ENCODE results near the gene LAMA4.

Gene LAMA4

DNA sequence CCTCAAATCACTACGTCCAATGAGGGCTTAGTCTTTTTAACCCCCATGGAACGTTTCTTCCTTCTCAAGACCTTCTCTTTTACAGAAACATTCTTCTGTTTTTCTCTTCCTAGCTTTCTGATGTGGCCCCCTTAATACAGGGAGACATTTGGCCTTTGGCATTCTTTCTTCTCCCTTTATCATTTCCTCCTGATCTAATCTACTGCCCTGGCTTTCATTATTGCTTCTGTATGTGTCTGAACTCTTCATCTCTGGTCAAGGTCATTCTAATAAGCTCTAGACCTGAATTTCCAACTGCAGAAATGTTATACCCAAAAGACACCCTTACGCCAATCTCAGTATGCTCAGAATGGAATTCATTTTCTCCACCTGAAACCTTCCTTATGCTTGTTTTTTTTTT, 18.4 kb upstream of the LAMA4 start:
- Histone ChIP-seq H3K36me3 (ENCODE audit: control insufficient read depth, insufficient read depth, low read length) (no peaks in the 10 kb centered on the region), H3K27ac (ENCODE audit: low read depth, low read length) (no peak overlapping the region), H3K9me3 (ENCODE audit: control insufficient read depth, insufficient read depth, low read length) (no peaks in the 10 kb centered on the region), H3K4me3 (ENCODE audit: low read depth, low read length) (no peak overlapping the region), H3K4me1 (ENCODE audit: control insufficient read depth, insufficient read depth, low read length) (no peaks in the 10 kb centered on the region), H3K27me3 (ENCODE audit: control insufficient read depth, insufficient read depth, low read length) (no peaks in the 10 kb centered on the region), H3K9ac (ENCODE audit: low read depth, low read length) (no peak overlapping the region)

DNA sequence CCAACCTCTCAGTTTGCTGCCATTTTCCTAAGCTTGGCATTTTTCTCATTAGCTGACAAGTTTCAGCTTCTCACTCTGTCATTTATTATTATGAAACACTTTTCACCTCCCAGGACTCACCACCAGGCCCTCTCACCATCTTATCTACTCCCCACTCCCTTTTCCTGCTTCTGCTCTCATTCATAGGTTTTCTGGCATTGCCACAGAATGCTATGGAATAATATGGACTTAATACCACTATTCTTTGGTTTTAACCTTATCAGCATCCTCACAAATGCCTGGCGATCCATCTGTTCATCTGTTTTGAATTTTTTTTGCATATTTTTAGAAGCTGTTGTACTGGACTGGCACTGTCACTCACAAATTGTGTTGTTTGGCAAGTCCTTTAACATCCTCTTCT, 16.4 kb upstream of the LAMA4 start:
- H3K27ac ChIP-seq (ENCODE audit: low read depth, low read length), result no peak overlapping the region
- H3K4me1 ChIP-seq (ENCODE audit: control insufficient read depth, insufficient read depth, low read length), result no peaks in the 10 kb centered on the region

DNA sequence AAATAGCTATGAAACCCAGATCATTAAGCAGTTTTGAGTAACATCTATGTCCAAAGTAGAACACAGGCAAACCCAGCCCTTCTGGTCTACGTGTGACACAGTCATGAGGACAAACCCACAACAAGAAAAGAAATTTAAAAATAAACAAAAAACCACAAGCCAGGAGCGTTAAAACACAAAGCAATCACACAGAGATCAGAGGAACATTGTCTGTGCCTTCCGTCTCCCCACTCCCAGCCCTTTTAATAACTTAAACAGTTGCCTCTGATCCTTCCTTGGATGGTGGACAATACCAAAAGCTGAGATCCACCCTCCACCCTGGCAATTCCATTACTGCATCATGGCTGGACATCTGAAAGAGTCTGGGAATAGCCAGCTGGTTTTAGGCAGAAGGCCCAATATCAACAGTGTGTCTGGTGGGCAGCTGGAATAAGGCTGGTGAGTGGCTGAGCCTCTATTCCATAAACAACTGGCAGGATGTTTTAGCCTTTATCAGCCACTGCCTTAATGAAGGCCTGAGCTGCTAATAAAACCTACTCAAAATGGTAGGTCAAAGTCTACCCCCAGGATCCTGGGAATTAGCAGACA, 15.7 kb upstream of the LAMA4 start:
- no peak overlapping the region for H3K4me3 ChIP-seq (ENCODE audit: low read depth, low read length)
- no peak overlapping the region for H3K9ac ChIP-seq (ENCODE audit: low read depth, low read length)
- no peaks in the 10 kb centered on the region for H3K9me3 ChIP-seq (ENCODE audit: control insufficient read depth, insufficient read depth, low read length)
- no peaks in the 10 kb centered on the region for H3K36me3 ChIP-seq (ENCODE audit: control insufficient read depth, insufficient read depth, low read length)
- no peak overlapping the region for H3K27ac ChIP-seq (ENCODE audit: low read depth, low read length)
- H3K27me3 ChIP-seq (ENCODE audit: control insufficient read depth, insufficient read depth, low read length), result no peaks in the 10 kb centered on the region
- H3K4me1 ChIP-seq (ENCODE audit: control insufficient read depth, insufficient read depth, low read length), result no peaks in the 10 kb centered on the region

More for the DNA sequence above, 16.4 kb upstream of the LAMA4 start:
- Histone ChIP-seq H3K36me3 (ENCODE audit: control insufficient read depth, insufficient read depth, low read length) (no peaks in the 10 kb centered on the region), H3K27me3 (ENCODE audit: control insufficient read depth, insufficient read depth, low read length) (no peaks in the 10 kb centered on the region), H3K9ac (ENCODE audit: low read depth, low read length) (no peak overlapping the region), H3K4me3 (ENCODE audit: low read depth, low read length) (no peak overlapping the region), H3K9me3 (ENCODE audit: control insufficient read depth, insufficient read depth, low read length) (no peaks in the 10 kb centered on the region)

DNA sequence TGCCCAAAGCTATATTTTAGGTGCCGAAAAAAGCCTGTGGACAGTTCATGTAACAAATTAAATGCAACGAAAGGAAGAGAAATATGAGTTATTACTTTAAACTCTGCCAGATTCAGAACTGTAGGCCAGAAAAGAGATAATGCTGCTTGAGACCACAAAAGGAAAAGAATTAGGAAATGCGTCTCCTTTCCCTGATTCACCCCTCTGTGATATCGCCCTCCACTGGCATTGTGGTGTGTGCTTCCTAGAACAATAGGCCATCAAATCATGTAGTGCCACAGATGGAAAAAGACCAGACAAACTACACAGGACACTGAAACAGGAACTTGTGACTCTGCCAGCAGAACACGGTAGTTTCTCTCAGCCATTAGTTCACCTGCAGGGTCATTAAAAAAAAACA, 14.7 kb upstream of the LAMA4 start:
- Histone ChIP-seq H3K9ac (ENCODE audit: low read depth, low read length) (no peak overlapping the region), H3K9me3 (ENCODE audit: control insufficient read depth, insufficient read depth, low read length) (no peaks in the 10 kb centered on the region), H3K27me3 (ENCODE audit: control insufficient read depth, insufficient read depth, low read length) (no peaks in the 10 kb centered on the region), H3K4me3 (ENCODE audit: low read depth, low read length) (no peak overlapping the region), H3K4me1 (ENCODE audit: control insufficient read depth, insufficient read depth, low read length) (no peaks in the 10 kb centered on the region), H3K27ac (ENCODE audit: low read depth, low read length) (no peak overlapping the region), H3K36me3 (ENCODE audit: control insufficient read depth, insufficient read depth, low read length) (no peaks in the 10 kb centered on the region)

DNA sequence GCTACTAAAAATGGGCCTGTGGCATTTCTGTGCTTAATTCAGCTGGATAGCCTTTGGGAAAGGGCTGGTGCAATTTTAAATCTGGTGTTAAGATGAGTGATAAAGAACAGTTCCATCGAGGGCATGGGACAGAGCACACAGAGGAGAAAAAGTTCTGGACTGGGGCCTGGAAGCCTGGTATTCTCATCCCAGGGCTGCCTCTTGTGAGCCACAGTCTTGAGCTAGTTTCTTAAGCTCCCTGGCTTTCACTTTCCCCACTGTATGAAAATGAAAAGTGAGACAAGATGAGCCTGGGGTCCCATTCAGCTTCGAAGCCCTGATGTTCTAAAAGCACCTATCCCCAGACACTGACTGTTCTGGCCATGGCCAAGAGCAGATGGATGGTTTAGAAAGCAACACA, 14.3 kb upstream of the LAMA4 start:
- H3K4me3 ChIP-seq (ENCODE audit: low read depth, low read length), result no peak overlapping the region
- no peaks in the 10 kb centered on the region for H3K9me3 ChIP-seq (ENCODE audit: control insufficient read depth, insufficient read depth, low read length)
- no peak overlapping the region for H3K9ac ChIP-seq (ENCODE audit: low read depth, low read length)
- no peaks in the 10 kb centered on the region for H3K4me1 ChIP-seq (ENCODE audit: control insufficient read depth, insufficient read depth, low read length)
- H3K27me3 ChIP-seq (ENCODE audit: control insufficient read depth, insufficient read depth, low read length), result no peaks in the 10 kb centered on the region
- no peaks in the 10 kb centered on the region for H3K36me3 ChIP-seq (ENCODE audit: control insufficient read depth, insufficient read depth, low read length)
- H3K27ac ChIP-seq (ENCODE audit: low read depth, low read length), result no peak overlapping the region

DNA sequence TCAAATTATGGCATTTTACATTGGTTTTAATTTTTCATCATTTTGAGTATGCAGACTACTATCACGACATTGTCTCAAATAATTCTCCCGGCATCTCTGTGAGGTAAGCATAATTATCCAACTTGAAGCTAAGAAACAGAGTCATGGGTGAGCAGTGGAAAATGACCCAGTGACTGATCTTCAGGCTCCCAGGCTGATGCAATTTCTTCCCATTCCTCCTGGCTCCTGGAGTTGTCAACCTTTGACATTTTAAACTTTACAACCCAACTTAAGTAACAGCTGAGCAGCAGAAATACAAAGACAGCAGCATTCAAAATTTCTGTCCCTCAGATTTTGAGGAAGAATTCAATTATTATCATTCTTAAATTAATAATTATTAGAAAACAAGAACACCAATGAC, 13.7 kb upstream of the LAMA4 start:
- no peak overlapping the region for H3K27ac ChIP-seq (ENCODE audit: low read depth, low read length)
- H3K4me1 ChIP-seq (ENCODE audit: control insufficient read depth, insufficient read depth, low read length), result no peaks in the 10 kb centered on the region
- H3K4me3 ChIP-seq (ENCODE audit: low read depth, low read length), result no peak overlapping the region
- no peak overlapping the region for H3K9ac ChIP-seq (ENCODE audit: low read depth, low read length)
- no peaks in the 10 kb centered on the region for H3K36me3 ChIP-seq (ENCODE audit: control insufficient read depth, insufficient read depth, low read length)
- H3K27me3 ChIP-seq (ENCODE audit: control insufficient read depth, insufficient read depth, low read length), result no peaks in the 10 kb centered on the region
- H3K9me3 ChIP-seq (ENCODE audit: control insufficient read depth, insufficient read depth, low read length), result no peaks in the 10 kb centered on the region

DNA sequence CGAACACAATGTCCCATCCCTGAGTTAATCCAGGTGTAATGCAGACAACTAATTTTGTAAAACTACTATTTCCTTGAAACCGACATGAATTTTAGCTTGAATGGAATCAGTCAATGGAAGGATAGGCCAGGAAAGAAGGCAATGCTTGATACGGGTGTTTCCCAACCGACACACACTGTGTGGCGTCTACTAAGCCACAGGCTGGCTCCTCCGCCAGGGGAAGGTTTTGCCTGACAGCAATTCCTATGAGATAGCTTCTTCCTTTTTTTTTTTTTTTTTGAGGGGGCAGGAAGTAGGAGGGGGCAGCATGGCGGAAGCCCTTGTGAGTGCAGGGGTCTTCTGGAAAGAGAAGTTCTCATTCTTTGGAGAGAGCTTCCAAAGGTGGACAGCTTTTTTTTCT, 12.0 kb upstream of the LAMA4 start:
- Histone ChIP-seq H3K4me1 (ENCODE audit: control insufficient read depth, insufficient read depth, low read length) (no peaks in the 10 kb centered on the region), H3K27ac (ENCODE audit: low read depth, low read length) (no peak overlapping the region), H3K9ac (ENCODE audit: low read depth, low read length) (no peak overlapping the region), H3K4me3 (ENCODE audit: low read depth, low read length) (no peak overlapping the region), H3K9me3 (ENCODE audit: control insufficient read depth, insufficient read depth, low read length) (no peaks in the 10 kb centered on the region), H3K36me3 (ENCODE audit: control insufficient read depth, insufficient read depth, low read length) (no peaks in the 10 kb centered on the region), H3K27me3 (ENCODE audit: control insufficient read depth, insufficient read depth, low read length) (no peaks in the 10 kb centered on the region)

DNA sequence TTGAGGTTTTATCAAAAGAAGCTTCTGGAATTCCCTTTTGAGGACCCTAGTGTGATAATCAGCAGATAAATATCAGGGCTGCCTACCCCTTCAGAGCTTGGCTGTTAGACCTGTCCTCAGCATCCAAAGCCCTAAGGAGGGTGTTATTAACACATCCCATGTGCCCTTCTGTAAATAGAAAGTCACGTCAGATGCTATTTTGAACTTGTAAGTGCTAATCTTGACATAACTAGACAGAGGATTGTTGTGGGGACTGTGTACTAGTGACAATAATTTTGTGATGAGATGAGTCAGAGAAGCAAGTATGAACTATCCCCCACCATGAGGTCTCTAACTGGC, 4.9 kb upstream of the LAMA4 start:
- no peak overlapping the region for H3K4me3 ChIP-seq (ENCODE audit: low read depth, low read length)

DNA sequence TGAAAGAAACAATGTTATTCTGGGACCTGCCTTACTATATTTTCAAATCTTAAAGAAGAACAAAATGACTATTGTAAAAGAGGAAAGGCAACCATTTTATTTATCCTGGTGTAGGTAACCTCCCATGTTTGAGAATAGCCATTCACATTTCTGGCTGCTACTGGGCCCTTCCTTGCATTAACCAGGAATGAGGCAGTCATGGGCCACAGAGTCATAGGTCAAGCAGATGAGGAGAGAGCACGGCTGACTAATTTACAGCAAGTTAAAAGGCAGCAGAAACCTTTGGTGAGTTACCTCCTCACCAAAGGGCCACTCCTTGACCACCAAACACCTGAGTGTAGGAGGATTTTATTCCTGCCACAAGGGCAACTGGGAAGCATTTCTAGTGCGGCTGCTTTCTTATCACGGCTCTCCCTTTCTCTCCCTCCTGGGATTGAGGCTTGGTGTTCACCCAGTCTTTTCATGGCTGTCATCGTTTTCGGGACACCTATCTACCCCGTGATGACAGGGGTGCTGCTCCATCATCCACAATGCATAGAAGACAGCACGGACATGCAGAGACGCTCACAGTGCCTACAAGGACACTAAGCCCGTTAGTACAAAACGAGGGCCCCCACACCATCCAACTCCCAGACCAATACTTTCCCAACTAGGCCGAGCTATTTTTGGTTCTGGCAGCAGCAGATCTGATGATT, 4.4 kb upstream of the LAMA4 start:
- no peak overlapping the region for H3K4me3 ChIP-seq (ENCODE audit: low read depth, low read length)
- no peak overlapping the region for H3K27ac ChIP-seq (ENCODE audit: low read depth, low read length)
- peaks cover 18% of the 10 kb centered on the region for H3K27me3 ChIP-seq (ENCODE audit: control insufficient read depth, insufficient read depth, low read length)
- H3K9ac ChIP-seq (ENCODE audit: low read depth, low read length), result no peak overlapping the region
- H3K9me3 ChIP-seq (ENCODE audit: control insufficient read depth, insufficient read depth, low read length), result no peaks in the 10 kb centered on the region
- H3K4me1 ChIP-seq (ENCODE audit: control insufficient read depth, insufficient read depth, low read length), result peaks cover 10% of the 10 kb centered on the region
- no peaks in the 10 kb centered on the region for H3K36me3 ChIP-seq (ENCODE audit: control insufficient read depth, insufficient read depth, low read length)

More for the DNA sequence above, 4.9 kb upstream of the LAMA4 start:
- Histone ChIP-seq H3K27ac (ENCODE audit: low read depth, low read length) (no peak overlapping the region), H3K9ac (ENCODE audit: low read depth, low read length) (no peak overlapping the region), H3K9me3 (ENCODE audit: control insufficient read depth, insufficient read depth, low read length) (no peaks in the 10 kb centered on the region), H3K4me1 (ENCODE audit: control insufficient read depth, insufficient read depth, low read length) (peaks cover 9% of the 10 kb centered on the region), H3K36me3 (ENCODE audit: control insufficient read depth, insufficient read depth, low read length) (no peaks in the 10 kb centered on the region), H3K27me3 (ENCODE audit: control insufficient read depth, insufficient read depth, low read length) (peaks cover 13% of the 10 kb centered on the region)

DNA sequence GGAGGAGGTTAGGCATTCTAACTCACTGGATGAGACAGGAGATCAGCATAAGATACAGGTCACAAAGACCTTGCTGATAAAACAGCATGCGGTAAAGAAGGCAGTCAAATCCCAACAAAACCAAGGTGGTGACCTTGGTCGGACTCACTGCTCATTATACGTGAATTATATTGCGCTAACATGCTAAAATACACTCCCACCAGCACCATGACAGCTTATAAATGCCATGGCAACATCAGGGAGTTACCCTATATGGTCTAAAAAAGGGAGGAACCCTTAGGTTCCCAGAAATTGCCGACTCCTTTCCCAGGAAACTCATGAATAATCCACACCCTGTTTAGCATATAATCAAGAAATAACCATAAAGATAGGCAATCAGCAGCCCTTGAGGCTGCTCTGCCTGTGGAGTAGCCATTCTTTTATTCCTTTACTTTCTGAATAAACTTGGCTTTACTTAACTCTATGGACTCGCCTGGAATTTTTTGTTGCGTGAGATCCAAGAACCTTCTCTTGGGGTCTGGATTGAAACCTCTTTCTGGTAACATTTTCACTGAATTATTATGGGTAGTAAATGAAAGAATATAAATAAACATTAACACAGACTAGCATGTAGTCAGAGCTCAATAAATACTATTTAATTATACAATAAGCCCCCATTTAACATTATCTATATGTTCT, 3.0 kb upstream of the LAMA4 start:
- Histone ChIP-seq H3K9me3 (ENCODE audit: control insufficient read depth, insufficient read depth, low read length) (no peaks in the 10 kb centered on the region), H3K9ac (ENCODE audit: low read depth, low read length) (no peak overlapping the region), H3K4me3 (ENCODE audit: low read depth, low read length) (no peak overlapping the region), H3K36me3 (ENCODE audit: control insufficient read depth, insufficient read depth, low read length) (no peaks in the 10 kb centered on the region), H3K27ac (ENCODE audit: low read depth, low read length) (no peak overlapping the region), H3K27me3 (ENCODE audit: control insufficient read depth, insufficient read depth, low read length) (peaks cover 33% of the 10 kb centered on the region), H3K4me1 (ENCODE audit: control insufficient read depth, insufficient read depth, low read length) (peaks cover 15% of the 10 kb centered on the region)

DNA sequence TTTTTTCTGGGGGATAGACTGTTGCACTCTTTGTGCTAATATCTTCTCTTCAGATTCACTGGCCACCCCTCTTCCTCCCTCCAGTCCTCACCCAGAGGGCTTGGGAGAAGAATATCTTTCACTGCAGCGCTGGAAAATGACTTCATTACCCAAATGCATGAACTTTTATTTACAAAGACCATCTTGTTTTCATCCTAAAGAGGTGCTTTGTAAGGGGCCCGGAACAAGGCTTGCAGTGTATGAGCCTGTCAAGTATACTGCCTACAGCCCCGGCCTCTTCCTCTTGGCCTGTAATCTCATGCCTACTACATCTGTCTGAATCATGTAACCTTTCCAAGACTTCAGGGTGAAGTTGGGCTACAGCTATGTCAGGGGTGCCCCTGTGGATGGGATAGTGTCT, 554 bp upstream of the LAMA4 start:
- no peak overlapping the region for H3K27ac ChIP-seq (ENCODE audit: low read depth, low read length)
- no peak overlapping the region for H3K9ac ChIP-seq (ENCODE audit: low read depth, low read length)
- no peaks in the 10 kb centered on the region for H3K9me3 ChIP-seq (ENCODE audit: control insufficient read depth, insufficient read depth, low read length)
- H3K4me1 ChIP-seq (ENCODE audit: control insufficient read depth, insufficient read depth, low read length), result peaks cover 15% of the 10 kb centered on the region
- H3K27me3 ChIP-seq (ENCODE audit: control insufficient read depth, insufficient read depth, low read length), result peaks cover 34% of the 10 kb centered on the region
- H3K36me3 ChIP-seq (ENCODE audit: control insufficient read depth, insufficient read depth, low read length), result no peaks in the 10 kb centered on the region
- peak overlapping the region; percentile 77; the same call in 1 of the 2 replicates for H3K4me3 ChIP-seq (ENCODE audit: low read depth, low read length)

Data from HUES48 (cell line).